Limb (tissue), 2 donors: Measurements from ENCODE around the gene PLEKHM1.

Source experiments
- DNase-seq, 2 donors: peaks; one replicate each; pipeline ENCODE4 v3.0.0-alpha.2; 2016; ENCODE audit errors: extremely low spot score in 2 of 2

Gene PLEKHM1

GRCh38 chr17:45398800-45399199, 91.7 kb downstream of the PLEKHM1 start:
- no peak for DNase-seq

GRCh38 chr17:45397796-45398195, 92.7 kb downstream of the PLEKHM1 start:
- DNase-seq, result no peak

GRCh38 chr17:45396496-45397205, 93.9 kb downstream of the PLEKHM1 start:
- no peak for DNase-seq

- no peak for DNase-seq
Observed at GRCh38 chr17:45395569-45396415, 94.7 kb downstream of the PLEKHM1 start.

- peak; percentile 89 to 93 for DNase-seq
Observed at GRCh38 chr17:45394913-45395568, 95.5 kb downstream of the PLEKHM1 start.

- DNase-seq, result no peak
Observed at GRCh38 chr17:45394564-45394912, 96.0 kb downstream of the PLEKHM1 start.

GRCh38 chr17:45394091-45394490, 96.4 kb downstream of the PLEKHM1 start:
- no peak for DNase-seq

GRCh38 chr17:45393411-45393810, 97.1 kb downstream of the PLEKHM1 start:
- no peak for DNase-seq

GRCh38 chr17:45391918-45392317, 98.6 kb downstream of the PLEKHM1 start:
- no peak for DNase-seq

- no peak for DNase-seq
Observed at GRCh38 chr17:45391291-45391690, 99.2 kb downstream of the PLEKHM1 start.

- no peak for DNase-seq
Observed at GRCh38 chr17:45389354-45389753, 101.2 kb downstream of the PLEKHM1 start.

- no peak for DNase-seq
Observed at GRCh38 chr17:45388604-45389325, 101.8 kb downstream of the PLEKHM1 start.

- no peak for DNase-seq
Observed at GRCh38 chr17:45387739-45388138, 102.8 kb downstream of the PLEKHM1 start.

- DNase-seq, result no peak
Observed at GRCh38 chr17:45386178-45386577, 104.3 kb downstream of the PLEKHM1 start.
